GM12878 (cell line): Measurements from ENCODE around the gene LITAF. TPM values are rescaled to one million over a fixed set of nuclear protein-coding genes. Genes with fewer than 3 reads are reported as not detected.

Source experiments
- ATAC-seq: fragments of 200-7000 bp; cut with Tn5 transposase; 3 replicates; pipeline ENCODE4 v1.9.1; 2020; ENCODE audit warnings: mild to moderate bottlenecking, moderate library complexity
- BruUV-seq: library from RNA; stranded (reverse); fragments of 400-500 nt; replicated peaks from 2 replicates; lab custom pipeline; 2021; lab: Mats Ljungman, UMichigan
- CTCF ChIA-PET: fragments of 300-600 bp; sonication (Branson Sonifier 250); formaldehyde crosslinking; extraction: SDS; loops from one replicate; lab custom pipeline; 2021; ENCODE audit warnings: inconsistent platforms; lab: Yijun Ruan, JAX
- POLR2A ChIA-PET: fragments of 350-600 bp; formaldehyde crosslinking; extraction: SDS; loops from one replicate; lab custom pipeline; 2021; ENCODE audit warnings: inconsistent platforms; lab: Charles Lee
- RAD21 ChIA-PET: fragments of 300-600 bp; sonication (Branson Sonifier 250); formaldehyde crosslinking; loops from one replicate; lab custom pipeline; 2023; ENCODE audit warnings: antibody characterized with exemption; ENCODE audit not compliant: unreplicated experiment; lab: Charles Lee
- SMC1A ChIA-PET: fragments of 300-600 bp; sonication (Branson Sonifier 250); formaldehyde crosslinking; loops from one replicate; lab custom pipeline; 2023; ENCODE audit not compliant: unreplicated experiment, uncharacterized antibody; lab: Charles Lee
- DNase-seq: peaks from one replicate; pipeline ENCODE4 v3.0.0-alpha.2; 2011; ENCODE audit warnings: low read depth, low spot score
- FAIRE-seq: peaks from 3 replicates; lab custom pipeline; 2011; peaks lifted over from hg19 to GRCh38; lab: Jason Lieb, UNC
- H2AFZ ChIP-seq: 2 replicates; pipeline ENCODE4 v1.6.0; 2011; ENCODE audit warnings: low read depth, low read length, control low read depth; ENCODE audit not compliant: control insufficient read depth
- H3K27ac ChIP-seq: 2 replicates; pipeline ENCODE4 v1.5.1; 2011; ENCODE audit warnings: control low read depth; ENCODE audit not compliant: control insufficient read depth, insufficient read depth
- H3K27me3 ChIP-seq, 2 experiments: replicated peaks in 1 of 2; 2 replicates each; pipeline versions ENCODE4 v1.6.0 to v1.6.1; 2011; ENCODE audit warnings: low read length in 1 of 2; ENCODE audit not compliant: control insufficient read depth in 2 of 2, insufficient read depth in 2 of 2
- H3K36me3 ChIP-seq, 2 experiments: 2 replicates each; pipeline ENCODE4 v1.5.1; 2011; ENCODE audit warnings: low read length in 1 of 2; ENCODE audit not compliant: control insufficient read depth in 2 of 2, insufficient read depth in 2 of 2
- H3K4me1 ChIP-seq: 2 replicates; pipeline ENCODE4 v1.6.1; 2011; ENCODE audit warnings: mild to moderate bottlenecking, low read length, moderate library complexity, mixed read lengths; ENCODE audit not compliant: control insufficient read depth, insufficient read depth
- H3K4me2 ChIP-seq: 2 replicates; pipeline ENCODE4 v1.6.0; 2011; ENCODE audit warnings: control low read depth; ENCODE audit not compliant: control insufficient read depth, insufficient read depth
- H3K4me3 ChIP-seq: fragments of 200-600 bp; sonication (generic); 2 replicates; pipeline ENCODE4 v1.5.1; 2016
- H3K79me2 ChIP-seq: 2 replicates; pipeline ENCODE4 v1.6.0; 2011; ENCODE audit warnings: low read length; ENCODE audit not compliant: control insufficient read depth, insufficient read depth
- H3K9ac ChIP-seq: 2 replicates; pipeline ENCODE4 v1.8.0; 2011; ENCODE audit warnings: low read length, control low read depth, mixed read lengths; ENCODE audit not compliant: control insufficient read depth, insufficient read depth
- H3K9me3 ChIP-seq: replicated peaks from 3 replicates; pipeline ENCODE4 v1.5.1; 2011; ENCODE audit warnings: mild to moderate bottlenecking, low read length; ENCODE audit not compliant: control insufficient read depth, insufficient read depth
- H4K20me1 ChIP-seq: 2 replicates; pipeline ENCODE4 v1.6.0; 2011; ENCODE audit not compliant: control insufficient read depth, insufficient read depth
- ASH2L ChIP-seq: fragments of 300-600, 200-600 bp; sonication (generic); IDR thresholded peaks from 2 replicates; pipeline ENCODE4 v1.6.1; 2017; ENCODE audit warnings: low read depth, mild to moderate bottlenecking, borderline replicate concordance
- ATF3 ChIP-seq: IDR thresholded peaks from 2 replicates; pipeline ENCODE4 v1.6.1; 2011; ENCODE audit warnings: low read depth, mild to moderate bottlenecking, low read length, moderate library complexity, borderline replicate concordance; ENCODE audit errors: extremely low read depth
- ATF7 ChIP-seq: fragments of 450-650 bp; IDR thresholded peaks from 2 replicates; pipeline ENCODE4 v1.6.1; 2016; ENCODE audit warnings: low read depth, mild to moderate bottlenecking
- BACH1 ChIP-seq: fragments of 450-650 bp; IDR thresholded peaks from 2 replicates; pipeline ENCODE4 v1.6.1; 2017; ENCODE audit warnings: mild to moderate bottlenecking, borderline replicate concordance
- BCL11A ChIP-seq: IDR thresholded peaks from 2 replicates; pipeline ENCODE4 v1.6.1; 2011; ENCODE audit warnings: low read depth, low read length
- BHLHE40 ChIP-seq, 2 experiments: fragments of 450-650 bp in 1 of 2; IDR thresholded peaks; 2 replicates each; pipeline ENCODE4 v1.6.1; 2011 to 2017; ENCODE audit warnings: low read depth in 2 of 2, borderline replicate concordance in 1 of 2, improper control_type of control experiment in 1 of 2, low read length in 1 of 2, mild to moderate bottlenecking in 1 of 2
- CEBPB ChIP-seq, 2 experiments: fragments of 150-350 bp in 1 of 2; IDR thresholded peaks; 2 replicates each; pipeline ENCODE4 v1.6.1; 2012 to 2014; ENCODE audit warnings: low read depth in 2 of 2, low read length in 2 of 2, borderline replicate concordance in 1 of 2, inconsistent platforms in 1 of 2
- CREB1 ChIP-seq: IDR thresholded peaks from 2 replicates; pipeline ENCODE4 v1.6.1; 2012; ENCODE audit warnings: low read depth, mild to moderate bottlenecking, inconsistent platforms
- HCFC1 ChIP-seq: fragments of 150-350 bp; IDR thresholded peaks from 2 replicates; pipeline ENCODE4 v1.6.1; 2014; ENCODE audit warnings: low read length
- JUNB ChIP-seq: IDR thresholded peaks from 2 replicates; pipeline ENCODE4 v1.6.1; 2016; ENCODE audit warnings: antibody characterized with exemption, mild to moderate bottlenecking
- JUND ChIP-seq: IDR thresholded peaks from 2 replicates; pipeline ENCODE4 v1.6.1; 2012; ENCODE audit warnings: low read depth, mild to moderate bottlenecking, low read length, improper control_type of control experiment, moderate library complexity
- RAD51 ChIP-seq: fragments of 450-650 bp; IDR thresholded peaks from 2 replicates; pipeline ENCODE4 v1.6.1; 2016; ENCODE audit warnings: moderate library complexity, mild to moderate bottlenecking, inconsistent platforms
- SUPT20H ChIP-seq: IDR thresholded peaks from 2 replicates; pipeline ENCODE4 v1.6.1; 2011; ENCODE audit warnings: low read depth, mild to moderate bottlenecking, low read length, moderate library complexity, borderline replicate concordance; ENCODE audit not compliant: control insufficient read depth
- ZZZ3 ChIP-seq: IDR thresholded peaks from 2 replicates; pipeline ENCODE4 v1.6.1; 2011; ENCODE audit warnings: low read depth; ENCODE audit not compliant: control insufficient read depth, insufficient read length
- WGBS: methylation state at CpG from one replicate; pipeline ENCODE4 v1.1.6; 2016; ENCODE audit warnings: low lambda C conversion rate; ENCODE audit not compliant: insufficient replicate concordance, insufficient coverage; ENCODE audit errors: missing lambda C conversion rate; 5-methylcytosine and 5-hydroxymethylcytosine counted together
- in situ Hi-C: fragments of 300-500 bp; cut with MboI; formaldehyde crosslinking; loops from 9 replicates; pipeline ENCODE4 v1.14.3; 2018; ENCODE audit warnings: mixed read lengths
- intact Hi-C: fragments of 100-400 bp; cut with micrococcal nuclease; formaldehyde crosslinking; loops from one replicate; pipeline ENCODE4 v1.14.2; 2022; ENCODE audit not compliant: unreplicated experiment
- polyA plus RNA-seq, 11 experiments: library from polyadenylated mRNA; depleted of rRNA in 4 of 11; unstranded in 6 of 11; stranded (reverse) in 5 of 11; fragments of >200 nt; fragmentation: Nextera tagmentation in 4 of 11; fragmentation: Illumina TruSeq in 1 of 11; extraction: Ambion mirVana in 4 of 11; extraction: Trizol in 1 of 11; gene quantifications; 1 replicate in 1 of 11; 2 replicates in 10 of 11; pipeline versions ENCODE4 v1.2.1 to v1.2.3, GENCODE V29; 2011 to 2016; ENCODE audit warnings: inconsistent platforms in 2 of 11, missing spikeins in 2 of 11, low read depth in 1 of 11
- total RNA-seq, 4 experiments: library from RNA; depleted of rRNA in 3 of 4; stranded (reverse); fragments of >200 nt in 3 of 4; fragmentation: Illumina TruSeq in 1 of 4; extraction: Trizol in 1 of 4; gene quantifications; 2 replicates each; pipeline versions ENCODE4 v1.2.1 to v1.2.3, GENCODE V29; 2013 to 2021
- TF ChIP-seq, protein P1 (sequence below): IDR thresholded peaks from 2 replicates; pipeline ENCODE4 v1.6.1; 2012; ENCODE audit warnings: low read depth, low read length, improper control_type of control experiment

The LITAF gene
- total and polyA plus RNA-seq, 10 of the 15 experiments (the other 5 are each of a cell fraction or from before 2014, with no cell fraction given): 99.2 to 211 (median 147) TPM

DNA sequence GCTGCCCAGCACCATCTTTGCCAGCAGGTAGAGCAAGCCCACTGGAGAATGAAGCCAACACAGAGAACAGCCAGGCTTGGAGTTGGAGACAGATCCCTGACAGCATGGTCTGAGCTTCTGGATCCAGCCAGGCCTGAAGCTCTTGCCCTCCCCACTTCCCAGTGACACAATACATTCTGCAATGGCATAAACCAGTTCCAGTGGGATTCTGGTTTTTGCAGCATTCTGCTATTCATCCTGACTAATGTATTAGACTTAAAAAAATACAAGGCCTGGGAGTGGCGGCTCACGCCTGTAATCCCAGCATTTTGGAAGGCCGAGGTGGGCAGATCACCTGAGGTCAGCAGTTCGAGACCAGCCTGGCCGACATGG, 40.6 kb upstream of the LITAF start:
- 76% methylated on average over 5 of the region's 5 CpGs for WGBS
- ChIA-PET CTCF (interaction anchor here (0.6 to 1.1 kb wide), 3 partner anchors 9 to 110 kb away, joined by 3 read pairs; no protein-coding TSS in a partner anchor), POLR2A (no interaction called here), RAD21 (no interaction called here), SMC1A (no interaction called here)
- H3K27ac ChIP-seq: no peak overlapping the region
- no peaks in the 10 kb centered on the region for H3K36me3 ChIP-seq
- peaks cover 12% of the 10 kb centered on the region for H3K4me1 ChIP-seq
- TF ChIP-seq BHLHE40 (IDR thresholded peaks at IDR 0.05; ENCODE audit: borderline replicate concordance in 1 of 2, low read depth in 2 of 2, low read length in 1 of 2): no peak
- TF ChIP-seq HCFC1: no peak
- TF ChIP-seq JUNB: no peak
- no peaks in the 10 kb centered on the region for H3K27me3 ChIP-seq
- DNase-seq: no peak
- no peaks in the 10 kb centered on the region for H4K20me1 ChIP-seq
- no TSS peak for BruUV-seq
- no peak overlapping the region for H3K4me2 ChIP-seq
- FAIRE-seq: no peak
- H2AFZ ChIP-seq: no peak overlapping the region
- intact Hi-C loops: no loop called here
- ATAC-seq: no peak
- in situ Hi-C loops: no loop called here
- no peak overlapping the region for H3K4me3 ChIP-seq
- H3K9ac ChIP-seq: no peak overlapping the region
- H3K9me3 ChIP-seq: no peaks in the 10 kb centered on the region; the same call in 2 of the 3 replicates
- H3K79me2 ChIP-seq: no peaks in the 10 kb centered on the region

DNA sequence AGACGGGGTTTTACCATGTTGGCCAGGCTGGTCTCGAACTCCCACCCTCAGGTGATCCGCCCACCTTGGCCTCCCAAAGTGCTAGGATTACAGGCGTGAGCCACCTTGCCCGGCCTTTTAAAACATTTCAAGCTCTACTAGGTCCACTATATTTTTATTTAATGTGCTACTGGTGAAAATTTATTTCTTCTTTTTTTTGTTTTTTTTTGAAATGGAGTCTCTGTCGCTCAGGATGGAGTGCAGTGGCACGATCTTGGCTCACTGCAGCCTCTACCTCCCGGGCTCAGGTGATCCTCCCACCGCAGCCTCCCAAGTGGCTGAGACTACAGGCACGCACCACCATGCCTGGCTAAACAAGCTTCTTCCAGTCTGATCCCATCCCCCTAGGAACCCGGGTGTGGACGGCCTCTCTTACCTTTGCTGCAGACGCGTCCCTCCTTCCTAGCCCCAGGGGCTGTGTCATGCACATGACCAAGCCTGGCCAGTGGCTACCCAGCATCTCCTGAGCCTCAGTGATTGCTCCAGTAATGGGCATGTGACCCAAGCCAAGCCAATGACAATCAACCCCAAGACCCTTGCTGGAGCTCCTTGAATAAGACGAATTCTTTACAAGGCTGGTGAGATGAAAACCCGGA, 40.1 kb upstream of the LITAF start:
- H3K4me2 ChIP-seq: no peak overlapping the region
- TF ChIP-seq ASH2L: no peak
- TF ChIP-seq SUPT20H: no peak
- no peak for TF ChIP-seq JUND
- TF ChIP-seq CEBPB (IDR thresholded peaks at IDR 0.05; ENCODE audit: borderline replicate concordance in 1 of 2, low read depth in 2 of 2, low read length in 2 of 2): no peak
- no peak for TF ChIP-seq ATF7
- TF ChIP-seq, protein P1, sequence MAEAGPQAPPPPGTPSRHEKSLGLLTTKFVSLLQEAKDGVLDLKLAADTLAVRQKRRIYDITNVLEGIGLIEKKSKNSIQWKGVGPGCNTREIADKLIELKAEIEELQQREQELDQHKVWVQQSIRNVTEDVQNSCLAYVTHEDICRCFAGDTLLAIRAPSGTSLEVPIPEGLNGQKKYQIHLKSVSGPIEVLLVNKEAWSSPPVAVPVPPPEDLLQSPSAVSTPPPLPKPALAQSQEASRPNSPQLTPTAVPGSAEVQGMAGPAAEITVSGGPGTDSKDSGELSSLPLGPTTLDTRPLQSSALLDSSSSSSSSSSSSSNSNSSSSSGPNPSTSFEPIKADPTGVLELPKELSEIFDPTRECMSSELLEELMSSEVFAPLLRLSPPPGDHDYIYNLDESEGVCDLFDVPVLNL: no peak
- no peak for TF ChIP-seq ATF3
- TF ChIP-seq RAD51: no peak
- TF ChIP-seq BCL11A: no peak
- TF ChIP-seq CREB1: no peak
- TF ChIP-seq ZZZ3: no peak
- no peak for TF ChIP-seq BACH1
- no peak overlapping the region for H2AFZ ChIP-seq
- H3K4me1 ChIP-seq: peaks cover 16% of the 10 kb centered on the region
- ATAC-seq (no peak), DNase-seq (no peak), FAIRE-seq (no peak)
- no peaks in the 10 kb centered on the region for H3K36me3 ChIP-seq
- SMC1A ChIA-PET: no interaction called here
- RAD21 ChIA-PET: no interaction called here
- H3K27me3 ChIP-seq: no peaks in the 10 kb centered on the region
- no TSS peak for BruUV-seq
- H4K20me1 ChIP-seq: no peaks in the 10 kb centered on the region
- CTCF ChIA-PET: interaction anchor here (0.8 to 1.1 kb wide), 2 partner anchors 9 kb away, joined by 3 read pairs; no protein-coding TSS in a partner anchor
- intact Hi-C loops (no loop called here), in situ Hi-C loops (no loop called here)
- no peaks in the 10 kb centered on the region; the same call in 2 of the 3 replicates for H3K9me3 ChIP-seq
- no peak overlapping the region for H3K4me3 ChIP-seq
- POLR2A ChIA-PET: no interaction called here
- no peak overlapping the region for H3K27ac ChIP-seq
- no peaks in the 10 kb centered on the region for H3K79me2 ChIP-seq
- H3K9ac ChIP-seq: no peak overlapping the region
- 88% methylated on average over 16 of the region's 16 CpGs for WGBS
